Ascending aorta (tissue), 2 donors: Measurements from ENCODE around the gene ARHGEF25. TPM values are rescaled to one million over a fixed set of nuclear protein-coding genes. Genes with fewer than 3 reads are reported as not detected.

ENCODE experiments used
- DNase-seq, 2 donors: peaks; one replicate each; pipeline ENCODE4 v3.0.0-alpha.2; 2019; ENCODE audit warnings: low spot score in 2 of 2
- H3K27ac ChIP-seq, 2 donors: fragments of 200-600 bp; sonication (generic); one replicate each; pipeline ENCODE4 v1.5.1; 2016 to 2017; ENCODE audit warnings: mild to moderate bottlenecking in 1 of 2
- H3K27me3 ChIP-seq: fragments of 200-600 bp; sonication (generic); one replicate; pipeline ENCODE4 v1.5.1; 2017
- H3K36me3 ChIP-seq, 2 donors: fragments of 200-600 bp; sonication (generic); one replicate each; pipeline ENCODE4 v1.5.1; 2016
- H3K4me1 ChIP-seq, 2 donors: fragments of 200-600 bp; sonication (generic); one replicate each; pipeline ENCODE4 v1.5.1; 2016 to 2017; ENCODE audit warnings: mild to moderate bottlenecking in 1 of 2
- H3K4me3 ChIP-seq, 2 donors: fragments of 200-600 bp; sonication (generic); one replicate each; pipeline ENCODE4 v1.5.1; 2016 to 2017; ENCODE audit warnings: mild to moderate bottlenecking in 1 of 2
- H3K9me3 ChIP-seq, 2 donors: fragments of 200-600 bp; sonication (generic); one replicate each; pipeline ENCODE4 v1.5.1; 2016
- intact Hi-C: fragments of 100-400 bp; cut with DNase I; formaldehyde crosslinking; loops from one replicate; pipeline ENCODE4 v1.15.1; 2023
- total RNA-seq: library from RNA; depleted of rRNA; stranded (reverse); fragments of >200 nt; gene quantifications from one replicate; pipeline ENCODE4 v1.1.0, GENCODE V29; 2016
- TF ChIP-seq, protein P1 (sequence below), 3 experiments: fragments of 200-600 bp in 2 of 3; fragments of 450-650 bp in 1 of 3; sonication (generic) in 2 of 3; IDR thresholded peaks; one replicate each; pipeline ENCODE4 v1.5.1; 2016 to 2019; ENCODE audit warnings: antibody characterized with exemption in 3 of 3, mild to moderate bottlenecking in 1 of 3, moderate library complexity in 1 of 3

Gene ARHGEF25
- total RNA-seq, 1 donor from 2014 or later: 47.8 TPM

GRCh38 chr12:57583008-57583831 is 28.0 kb upstream of the ARHGEF25 start:
- TF ChIP-seq, protein P1, sequence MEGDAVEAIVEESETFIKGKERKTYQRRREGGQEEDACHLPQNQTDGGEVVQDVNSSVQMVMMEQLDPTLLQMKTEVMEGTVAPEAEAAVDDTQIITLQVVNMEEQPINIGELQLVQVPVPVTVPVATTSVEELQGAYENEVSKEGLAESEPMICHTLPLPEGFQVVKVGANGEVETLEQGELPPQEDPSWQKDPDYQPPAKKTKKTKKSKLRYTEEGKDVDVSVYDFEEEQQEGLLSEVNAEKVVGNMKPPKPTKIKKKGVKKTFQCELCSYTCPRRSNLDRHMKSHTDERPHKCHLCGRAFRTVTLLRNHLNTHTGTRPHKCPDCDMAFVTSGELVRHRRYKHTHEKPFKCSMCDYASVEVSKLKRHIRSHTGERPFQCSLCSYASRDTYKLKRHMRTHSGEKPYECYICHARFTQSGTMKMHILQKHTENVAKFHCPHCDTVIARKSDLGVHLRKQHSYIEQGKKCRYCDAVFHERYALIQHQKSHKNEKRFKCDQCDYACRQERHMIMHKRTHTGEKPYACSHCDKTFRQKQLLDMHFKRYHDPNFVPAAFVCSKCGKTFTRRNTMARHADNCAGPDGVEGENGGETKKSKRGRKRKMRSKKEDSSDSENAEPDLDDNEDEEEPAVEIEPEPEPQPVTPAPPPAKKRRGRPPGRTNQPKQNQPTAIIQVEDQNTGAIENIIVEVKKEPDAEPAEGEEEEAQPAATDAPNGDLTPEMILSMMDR (IDR thresholded peaks at IDR 0.05): peak; percentile 91 to 93 (median 92)
- intact Hi-C loops: loop anchor here (1.0 kb wide), 1 partner anchor 38 kb away; no protein-coding TSS in a partner anchor
- DNase-seq: peak in 1 of 2 donors; percentile 86
- no peaks in the 10 kb centered on the region for H3K36me3 ChIP-seq
- no peak overlapping the region for H3K27ac ChIP-seq
- no peak overlapping the region for H3K4me3 ChIP-seq
- H3K9me3 ChIP-seq: no peaks in the 10 kb centered on the region
- H3K4me1 ChIP-seq: no peaks in the 10 kb centered on the region
- H3K27me3 ChIP-seq: no peaks in the 10 kb centered on the region

DNA sequence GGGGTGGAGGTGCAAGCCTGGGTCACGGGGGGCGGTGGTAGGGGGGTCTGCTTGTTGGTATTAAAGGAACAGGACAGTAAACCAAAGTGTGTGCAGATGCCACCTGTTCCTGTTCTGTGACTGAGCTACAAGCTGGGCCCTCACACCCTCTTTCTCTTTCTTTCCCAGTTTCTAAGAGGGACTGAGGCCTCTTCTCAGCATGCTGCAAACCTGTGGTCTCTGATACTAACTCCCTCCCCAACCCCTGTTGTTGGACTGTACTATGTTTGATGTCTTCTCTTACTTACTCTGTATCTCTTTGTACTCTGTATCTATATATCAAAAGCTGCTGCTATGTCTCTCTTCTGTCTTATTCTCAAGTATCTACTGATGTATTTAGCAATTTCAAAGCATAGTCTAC is 27.2 kb upstream of the ARHGEF25 start:
- Histone ChIP-seq H3K4me3 (no peak overlapping the region), H3K27ac (no peak overlapping the region), H3K36me3 (no peaks in the 10 kb centered on the region), H3K9me3 (no peaks in the 10 kb centered on the region), H3K4me1 (no peaks in the 10 kb centered on the region), H3K27me3 (no peaks in the 10 kb centered on the region)
- no peak for DNase-seq
- TF ChIP-seq, protein P1 (IDR thresholded peaks at IDR 0.05): no peak
- intact Hi-C loops: no loop called here

- H3K4me3 ChIP-seq: no peak overlapping the region
- H3K9me3 ChIP-seq: no peaks in the 10 kb centered on the region
- intact Hi-C loops: no loop called here
- no peak for DNase-seq
- TF ChIP-seq, protein P1 (IDR thresholded peaks at IDR 0.05): no peak
- H3K36me3 ChIP-seq: no peaks in the 10 kb centered on the region
- no peaks in the 10 kb centered on the region for H3K27me3 ChIP-seq
- H3K4me1 ChIP-seq: no peaks in the 10 kb centered on the region
- no peak overlapping the region for H3K27ac ChIP-seq
These were observed 26.5 kb upstream of the ARHGEF25 start for GRCh38 chr12:57584690-57585089.

DNA sequence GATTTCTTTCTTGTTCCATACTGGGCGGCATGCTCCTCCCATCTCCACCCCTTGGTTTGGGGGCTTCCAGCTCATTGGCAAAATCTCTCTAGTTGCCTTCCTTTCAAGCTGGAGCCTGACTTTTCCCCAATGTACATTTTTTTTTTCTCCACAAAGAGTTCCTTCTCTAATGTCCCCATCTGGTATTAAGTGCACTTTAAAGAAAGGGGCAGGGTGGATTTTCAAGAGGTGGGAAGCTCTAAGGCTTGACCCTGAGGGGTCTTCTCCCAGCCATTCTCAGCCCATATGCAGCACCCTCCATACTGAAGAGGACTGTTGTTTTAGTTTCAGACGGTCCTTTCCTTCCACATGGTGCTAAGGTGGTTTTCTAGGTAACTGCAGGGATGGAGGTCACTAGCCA is 26.1 kb upstream of the ARHGEF25 start:
- intact Hi-C loops: no loop called here

GRCh38 chr12:57586128-57586527 is 25.1 kb upstream of the ARHGEF25 start:
- Histone ChIP-seq H3K9me3 (no peaks in the 10 kb centered on the region), H3K27me3 (no peaks in the 10 kb centered on the region), H3K4me1 (peaks cover 0 to 4% of the 10 kb centered on the region in 2 donors), H3K27ac (no peak overlapping the region), H3K4me3 (no peak overlapping the region), H3K36me3 (no peaks in the 10 kb centered on the region)
- TF ChIP-seq, protein P1 (IDR thresholded peaks at IDR 0.05): no peak
- no peak for DNase-seq
- intact Hi-C loops: no loop called here

More for the DNA sequence above, 26.1 kb upstream of the ARHGEF25 start:
- Histone ChIP-seq H3K4me1 (no peaks in the 10 kb centered on the region), H3K27me3 (no peaks in the 10 kb centered on the region), H3K36me3 (no peaks in the 10 kb centered on the region), H3K27ac (no peak overlapping the region), H3K9me3 (no peaks in the 10 kb centered on the region), H3K4me3 (no peak overlapping the region)
- TF ChIP-seq, protein P1 (IDR thresholded peaks at IDR 0.05): no peak
- no peak for DNase-seq
